Breast epithelium (tissue), 3 donors: Measurements from ENCODE around the gene KRTAP10-1.

Experiments
- CTCF ChIP-seq, 3 donors: fragments of 450-650 bp; IDR thresholded peaks; one replicate each; pipeline ENCODE4 v1.5.1; 2016 to 2017; ENCODE audit warnings: antibody characterized with exemption in 3 of 3, mild to moderate bottlenecking in 3 of 3, moderate library complexity in 3 of 3
- POLR2A ChIP-seq: fragments of 450-650 bp; IDR thresholded peaks from one replicate; pipeline ENCODE4 v1.6.1; 2016; ENCODE audit warnings: antibody characterized with exemption, mild to moderate bottlenecking, moderate library complexity
- POLR2AphosphoS5 ChIP-seq, 3 donors: sonication (generic); formaldehyde crosslinking; IDR thresholded peaks; one replicate each; pipeline ENCODE4 v1.6.1; 2017; ENCODE audit warnings: antibody characterized with exemption in 3 of 3

- TF ChIP-seq CTCF (IDR thresholded peaks at IDR 0.05) = no peak
- TF ChIP-seq POLR2A = no peak
- no peak for TF ChIP-seq POLR2AphosphoS5 (IDR thresholded peaks at IDR 0.05)
These were observed 27.3 kb downstream of the KRTAP10-1 start for GRCh38 chr21:44512496-44513388.
